Ishikawa (cell line): ENCODE results near the gene GLP2R.

Source experiments
- CEBPB ChIP-seq: IDR thresholded peaks from 2 replicates; pipeline ENCODE4 v1.6.1; 2012
- CREB1 ChIP-seq: IDR thresholded peaks from 2 replicates; pipeline ENCODE4 v1.6.1; 2012; ENCODE audit warnings: low read depth
- EGR1 ChIP-seq: IDR thresholded peaks from 2 replicates; pipeline ENCODE4 v1.6.1; 2012
- EP300 ChIP-seq: IDR thresholded peaks from 2 replicates; pipeline ENCODE4 v1.6.1; 2012; ENCODE audit warnings: borderline replicate concordance
- FOXM1 ChIP-seq: IDR thresholded peaks from 2 replicates; pipeline ENCODE4 v1.6.1; 2012; ENCODE audit warnings: low read depth, borderline replicate concordance
- NFIC ChIP-seq: IDR thresholded peaks from 2 replicates; pipeline ENCODE4 v1.6.1; 2012
- RAD21 ChIP-seq: IDR thresholded peaks from 2 replicates; pipeline ENCODE4 v1.6.1; 2012; ENCODE audit warnings: low read depth
- TAF1 ChIP-seq: IDR thresholded peaks from 2 replicates; pipeline ENCODE4 v1.6.1; 2012; ENCODE audit warnings: low read depth, mild to moderate bottlenecking
- TCF12 ChIP-seq: IDR thresholded peaks from 2 replicates; pipeline ENCODE4 v1.6.1; 2012; ENCODE audit warnings: low read depth
- TEAD4 ChIP-seq: IDR thresholded peaks from 2 replicates; pipeline ENCODE4 v1.6.1; 2012
- YY1 ChIP-seq: IDR thresholded peaks from 2 replicates; pipeline ENCODE4 v1.6.1; 2012; ENCODE audit warnings: low read depth
- ZBTB7A ChIP-seq: IDR thresholded peaks from 2 replicates; pipeline ENCODE4 v1.6.1; 2012; ENCODE audit warnings: low read depth
- TF ChIP-seq, protein P1 (sequence below): IDR thresholded peaks from 2 replicates; pipeline ENCODE4 v1.6.1; 2012
- TF ChIP-seq, protein P2 (sequence below): IDR thresholded peaks from 2 replicates; pipeline ENCODE4 v1.6.1; 2012; ENCODE audit warnings: low read depth, mild to moderate bottlenecking
- TF ChIP-seq, protein P3 (sequence below): IDR thresholded peaks from 2 replicates; pipeline ENCODE4 v1.6.1; 2012

Gene GLP2R

DNA sequence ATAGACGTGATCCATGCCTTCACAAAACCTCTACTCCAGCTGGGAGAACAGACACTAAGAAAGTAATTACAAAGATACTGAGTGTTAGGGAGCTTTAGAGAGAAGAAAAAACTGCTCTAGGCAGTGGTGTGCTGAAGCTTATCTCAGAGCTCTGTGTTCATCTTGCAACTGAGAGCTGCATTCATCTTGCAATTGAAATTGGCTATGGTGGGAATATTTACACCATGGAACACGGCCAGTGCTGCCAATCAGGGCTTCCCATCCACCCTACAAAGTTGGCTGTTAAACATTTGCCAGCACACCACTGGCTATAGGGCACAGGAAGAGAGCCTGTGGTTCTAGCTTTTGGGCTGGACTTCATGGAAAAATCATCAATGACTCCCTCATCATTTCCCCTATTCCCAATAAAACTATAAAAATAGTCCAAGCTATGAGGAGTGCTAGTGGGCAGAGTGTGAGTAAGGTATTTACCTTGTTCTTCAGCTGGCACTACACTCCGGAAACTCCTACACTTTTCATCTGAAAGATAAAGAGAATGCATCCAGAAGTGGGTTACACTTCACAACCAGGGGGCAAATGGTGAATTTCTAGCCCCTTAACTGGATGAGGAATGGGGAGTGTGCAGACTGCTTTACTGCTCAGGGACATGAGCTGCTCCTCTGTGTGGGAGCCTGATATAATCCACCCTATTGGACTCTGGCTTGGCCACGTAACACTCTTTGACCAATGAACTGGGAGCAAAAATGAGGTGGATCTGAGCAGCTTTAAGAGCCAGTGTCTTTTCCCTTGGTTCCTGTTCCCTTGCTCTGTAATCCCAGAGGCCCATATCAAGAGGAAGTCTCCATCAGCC is 15.4 kb upstream of the GLP2R start:
- no peak for TF ChIP-seq CREB1
- no peak for TF ChIP-seq NFIC
- TF ChIP-seq, protein P1, sequence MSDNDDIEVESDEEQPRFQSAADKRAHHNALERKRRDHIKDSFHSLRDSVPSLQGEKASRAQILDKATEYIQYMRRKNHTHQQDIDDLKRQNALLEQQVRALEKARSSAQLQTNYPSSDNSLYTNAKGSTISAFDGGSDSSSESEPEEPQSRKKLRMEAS = no peak
- TF ChIP-seq CEBPB = no peak
- no peak for TF ChIP-seq EP300
- TF ChIP-seq, protein P2, sequence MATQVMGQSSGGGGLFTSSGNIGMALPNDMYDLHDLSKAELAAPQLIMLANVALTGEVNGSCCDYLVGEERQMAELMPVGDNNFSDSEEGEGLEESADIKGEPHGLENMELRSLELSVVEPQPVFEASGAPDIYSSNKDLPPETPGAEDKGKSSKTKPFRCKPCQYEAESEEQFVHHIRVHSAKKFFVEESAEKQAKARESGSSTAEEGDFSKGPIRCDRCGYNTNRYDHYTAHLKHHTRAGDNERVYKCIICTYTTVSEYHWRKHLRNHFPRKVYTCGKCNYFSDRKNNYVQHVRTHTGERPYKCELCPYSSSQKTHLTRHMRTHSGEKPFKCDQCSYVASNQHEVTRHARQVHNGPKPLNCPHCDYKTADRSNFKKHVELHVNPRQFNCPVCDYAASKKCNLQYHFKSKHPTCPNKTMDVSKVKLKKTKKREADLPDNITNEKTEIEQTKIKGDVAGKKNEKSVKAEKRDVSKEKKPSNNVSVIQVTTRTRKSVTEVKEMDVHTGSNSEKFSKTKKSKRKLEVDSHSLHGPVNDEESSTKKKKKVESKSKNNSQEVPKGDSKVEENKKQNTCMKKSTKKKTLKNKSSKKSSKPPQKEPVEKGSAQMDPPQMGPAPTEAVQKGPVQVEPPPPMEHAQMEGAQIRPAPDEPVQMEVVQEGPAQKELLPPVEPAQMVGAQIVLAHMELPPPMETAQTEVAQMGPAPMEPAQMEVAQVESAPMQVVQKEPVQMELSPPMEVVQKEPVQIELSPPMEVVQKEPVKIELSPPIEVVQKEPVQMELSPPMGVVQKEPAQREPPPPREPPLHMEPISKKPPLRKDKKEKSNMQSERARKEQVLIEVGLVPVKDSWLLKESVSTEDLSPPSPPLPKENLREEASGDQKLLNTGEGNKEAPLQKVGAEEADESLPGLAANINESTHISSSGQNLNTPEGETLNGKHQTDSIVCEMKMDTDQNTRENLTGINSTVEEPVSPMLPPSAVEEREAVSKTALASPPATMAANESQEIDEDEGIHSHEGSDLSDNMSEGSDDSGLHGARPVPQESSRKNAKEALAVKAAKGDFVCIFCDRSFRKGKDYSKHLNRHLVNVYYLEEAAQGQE = no peak

DNA sequence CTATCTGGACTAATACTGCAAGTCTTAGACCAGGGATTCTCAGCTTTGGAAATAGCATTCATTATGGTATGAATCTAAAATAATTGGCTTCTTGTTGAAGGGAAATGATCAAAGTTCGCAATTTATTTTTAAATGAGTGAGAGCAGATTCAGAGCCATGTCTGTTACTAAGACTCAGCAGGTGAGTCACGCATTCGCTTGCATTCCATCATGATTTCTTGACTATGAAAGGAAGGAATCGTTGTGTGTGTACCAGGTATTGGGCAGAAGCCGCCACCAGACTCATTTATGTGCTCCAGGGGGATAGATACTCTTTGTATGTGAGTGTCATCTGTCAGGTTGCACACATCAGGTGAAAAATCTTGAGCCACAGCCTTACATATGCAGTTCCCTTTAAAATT is 14.6 kb upstream of the GLP2R start:
- no peak for TF ChIP-seq EP300
- TF ChIP-seq TAF1 = no peak
- TF ChIP-seq CREB1 = no peak
- no peak for TF ChIP-seq EGR1
- TF ChIP-seq TEAD4 = no peak
- TF ChIP-seq, protein P2 = no peak
- no peak for TF ChIP-seq YY1
- no peak for TF ChIP-seq TCF12
- TF ChIP-seq RAD21 = no peak
- no peak for TF ChIP-seq ZBTB7A
- TF ChIP-seq, protein P3, sequence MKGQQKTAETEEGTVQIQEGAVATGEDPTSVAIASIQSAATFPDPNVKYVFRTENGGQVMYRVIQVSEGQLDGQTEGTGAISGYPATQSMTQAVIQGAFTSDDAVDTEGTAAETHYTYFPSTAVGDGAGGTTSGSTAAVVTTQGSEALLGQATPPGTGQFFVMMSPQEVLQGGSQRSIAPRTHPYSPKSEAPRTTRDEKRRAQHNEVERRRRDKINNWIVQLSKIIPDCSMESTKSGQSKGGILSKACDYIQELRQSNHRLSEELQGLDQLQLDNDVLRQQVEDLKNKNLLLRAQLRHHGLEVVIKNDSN = no peak
- TF ChIP-seq CEBPB = no peak
- no peak for TF ChIP-seq NFIC
- TF ChIP-seq, protein P1 = no peak
- TF ChIP-seq FOXM1 = no peak

DNA sequence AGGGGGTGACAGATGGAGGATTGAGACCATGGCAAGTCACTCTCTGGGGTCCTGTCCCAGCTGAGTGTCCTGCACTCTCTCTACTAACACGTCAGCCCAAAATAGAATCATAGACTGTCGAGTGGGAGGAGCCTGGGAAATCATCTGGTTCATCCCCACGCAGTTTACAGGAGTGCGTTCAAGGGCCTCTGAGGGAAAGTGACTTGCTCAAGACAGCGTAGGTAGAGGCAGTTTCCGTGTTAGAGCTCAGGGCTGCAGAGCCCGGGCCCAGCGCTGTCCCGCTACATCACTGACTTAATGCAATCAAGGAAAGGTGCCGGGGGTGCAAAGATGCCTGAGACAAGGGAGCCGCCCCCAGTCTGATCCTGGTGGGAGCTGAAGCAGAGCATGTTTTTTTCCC is 14.2 kb upstream of the GLP2R start:
- no peak for TF ChIP-seq ZBTB7A
- no peak for TF ChIP-seq TEAD4

DNA sequence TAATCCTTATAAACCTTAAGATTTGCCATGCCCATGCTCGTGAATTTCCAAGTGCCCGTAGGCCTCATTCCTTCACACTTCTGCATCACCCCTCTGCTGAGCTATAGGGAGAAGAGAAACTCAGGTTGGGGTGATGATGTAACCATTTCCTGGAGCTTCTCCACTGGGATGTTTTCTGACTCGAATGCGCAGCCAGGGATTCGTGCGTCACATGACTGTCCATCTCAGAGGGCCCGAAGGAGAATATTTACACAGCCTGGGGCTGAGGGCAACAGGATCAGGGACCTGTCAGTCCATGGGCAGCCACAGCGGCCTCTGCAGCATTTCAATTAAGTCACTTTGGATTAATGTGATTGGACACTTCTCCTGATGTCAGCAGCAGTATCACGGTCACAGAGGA is 12.6 kb upstream of the GLP2R start:
- TF ChIP-seq, protein P1 = no peak
- TF ChIP-seq, protein P2 = no peak
- TF ChIP-seq FOXM1 (no peak), TCF12 (no peak), TEAD4 (no peak), EP300 (no peak), CREB1 (no peak), EGR1 (no peak)
- TF ChIP-seq, protein P3 = no peak

DNA sequence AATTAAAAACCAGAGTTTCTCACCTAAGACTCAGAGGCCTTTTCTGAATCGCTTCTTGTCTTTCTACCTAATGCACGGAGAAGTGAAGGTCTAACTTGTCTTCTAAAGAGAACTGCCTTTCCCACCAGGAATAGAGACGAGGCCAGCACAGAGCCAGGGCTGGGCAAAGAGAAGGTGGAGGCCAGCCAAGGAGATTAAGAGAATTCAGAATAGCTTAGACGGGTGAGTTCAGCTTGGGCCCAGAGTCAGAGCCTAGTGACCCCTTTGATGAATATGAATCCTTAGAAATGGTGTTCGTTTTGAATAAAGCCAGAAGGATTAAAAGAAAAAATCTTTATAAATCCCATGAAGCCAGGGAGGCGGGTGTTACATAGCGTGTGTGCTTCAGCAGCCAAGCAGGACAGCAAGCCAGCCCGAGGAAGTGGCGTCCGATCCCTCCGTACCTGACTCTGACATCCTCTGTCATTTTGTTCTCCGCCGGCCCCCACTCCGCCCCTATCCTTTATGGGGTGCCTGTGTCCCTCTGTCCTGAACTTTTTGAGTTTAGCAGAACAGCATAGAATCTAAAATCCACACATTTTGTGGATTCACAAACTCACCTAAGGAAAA is 11.3 kb upstream of the GLP2R start:
- no peak for TF ChIP-seq RAD21
- no peak for TF ChIP-seq TCF12
- TF ChIP-seq YY1 = no peak
- TF ChIP-seq, protein P1 = no peak
- TF ChIP-seq, protein P2 = no peak
